Natural killer cell (primary cell): ENCODE results near the gene PDZRN3. TPM values are rescaled to one million over a fixed set of nuclear protein-coding genes. Genes with fewer than 3 reads are reported as not detected.

Source experiments
- ATAC-seq, 3 donors: fragments of 150-1000 bp in 2 of 3; fragments of 200-7000 bp in 1 of 3; cut with Tn5 transposase; 1 replicate in 1 of 3; 2 replicates in 2 of 3; pipeline ENCODE4 v1.10.0; 2021; ENCODE audit warnings: mild to moderate bottlenecking in 2 of 3, moderate library complexity in 2 of 3
- DNase-seq, 2 donors: peaks; one replicate each; pipeline versions ENCODE4 v3.0.0 to v3.0.0-alpha.2; 2013 to 2021; ENCODE audit warnings: mixed read lengths in 1 of 2
- H3K27ac ChIP-seq: one replicate; pipeline ENCODE4 v1.5.1; 2013; ENCODE audit warnings: mild to moderate bottlenecking, low read length
- H3K27me3 ChIP-seq: one replicate; pipeline ENCODE4 v1.6.1; 2013; ENCODE audit warnings: low read length; ENCODE audit not compliant: control insufficient read depth, insufficient read depth
- H3K36me3 ChIP-seq: one replicate; pipeline ENCODE4 v1.6.1; 2013; ENCODE audit warnings: low read length; ENCODE audit not compliant: control insufficient read depth, insufficient read depth
- H3K4me1 ChIP-seq: one replicate; pipeline ENCODE4 v1.6.1; 2013; ENCODE audit warnings: low read length; ENCODE audit not compliant: control insufficient read depth, insufficient read depth
- H3K4me3 ChIP-seq: one replicate; pipeline ENCODE4 v1.5.1; 2013; ENCODE audit warnings: low read length
- H3K9me3 ChIP-seq: one replicate; pipeline ENCODE4 v1.6.1; 2013; ENCODE audit warnings: low read length; ENCODE audit not compliant: control insufficient read depth, insufficient read depth
- H3K27ac Mint-ChIP-seq, 2 donors: one replicate each; pipeline ENCODE4 v1.8.0; 2022; ENCODE audit warnings: mild to moderate bottlenecking in 2 of 2, mixed read lengths in 2 of 2, moderate library complexity in 1 of 2
- H3K27me3 Mint-ChIP-seq, 2 donors: one replicate each; pipeline ENCODE4 v1.8.0; 2022; ENCODE audit warnings: low read depth in 2 of 2, mixed read lengths in 2 of 2
- H3K36me3 Mint-ChIP-seq: one replicate; pipeline ENCODE4 v1.8.0; 2022; ENCODE audit warnings: mixed read lengths
- H3K4me1 Mint-ChIP-seq, 2 donors: one replicate each; pipeline ENCODE4 v1.8.0; 2022; ENCODE audit warnings: mixed read lengths in 2 of 2
- H3K4me3 Mint-ChIP-seq: one replicate; pipeline ENCODE4 v1.8.0; 2022; ENCODE audit warnings: mild to moderate bottlenecking, moderate library complexity, mixed read lengths
- H3K9me3 Mint-ChIP-seq, 2 donors: one replicate each; pipeline ENCODE4 v1.8.0; 2022; ENCODE audit warnings: mixed read lengths in 2 of 2
- CTCF ChIP-seq: fragments of 200-600 bp; IDR thresholded peaks from one replicate; pipeline ENCODE4 v1.8.0; 2022; ENCODE audit warnings: antibody characterized with exemption
- WGBS: methylation state at CpG from one replicate; pipeline ENCODE4 v1.1.7; 2013; ENCODE audit warnings: missing lambda C conversion rate; ENCODE audit not compliant: insufficient coverage; 5-methylcytosine and 5-hydroxymethylcytosine counted together
- intact Hi-C: fragments of 100-400 bp; cut with micrococcal nuclease; formaldehyde crosslinking; loops from one replicate; pipeline ENCODE4 v1.14.2; 2022
- total RNA-seq, 4 donors: library from RNA; stranded (reverse); fragments of 120-200 nt in 1 of 4; gene quantifications; one replicate each; pipeline versions ENCODE4 v1.2.3 to v1.2.4, GENCODE V29; 2013 to 2022

Gene PDZRN3
- total RNA-seq, 3 donors from 2014 or later (not counting 1 experiment from before 2014, with no cell fraction given), result not detected

- no peaks in the 10 kb centered on the region for H3K36me3 ChIP-seq
- no peak overlapping the region for H3K27ac ChIP-seq
- H3K9me3 ChIP-seq, result no peaks in the 10 kb centered on the region
- intact Hi-C loops, result no loop called here
- H3K27me3 ChIP-seq, result no peaks in the 10 kb centered on the region
- Mint-ChIP-seq H3K4me3 (no peak overlapping the region), H3K9me3 (peaks cover 0 to 2% of the 10 kb centered on the region in 2 donors), H3K27me3 (peaks cover 0 to 4% of the 10 kb centered on the region in 2 donors), H3K4me1 (no peaks in the 10 kb centered on the region), H3K36me3 (no peaks in the 10 kb centered on the region), H3K27ac (no peak overlapping the region)
- ATAC-seq (no peak), DNase-seq (no peak)
- no peak for TF ChIP-seq CTCF
- H3K4me3 ChIP-seq, result no peak overlapping the region
- 44% methylated on average over 6 of the region's 6 CpGs for WGBS
- no peaks in the 10 kb centered on the region for H3K4me1 ChIP-seq
Observed at GRCh38 chr3:73447111-73447510, 177.6 kb downstream of the PDZRN3 start.

DNA sequence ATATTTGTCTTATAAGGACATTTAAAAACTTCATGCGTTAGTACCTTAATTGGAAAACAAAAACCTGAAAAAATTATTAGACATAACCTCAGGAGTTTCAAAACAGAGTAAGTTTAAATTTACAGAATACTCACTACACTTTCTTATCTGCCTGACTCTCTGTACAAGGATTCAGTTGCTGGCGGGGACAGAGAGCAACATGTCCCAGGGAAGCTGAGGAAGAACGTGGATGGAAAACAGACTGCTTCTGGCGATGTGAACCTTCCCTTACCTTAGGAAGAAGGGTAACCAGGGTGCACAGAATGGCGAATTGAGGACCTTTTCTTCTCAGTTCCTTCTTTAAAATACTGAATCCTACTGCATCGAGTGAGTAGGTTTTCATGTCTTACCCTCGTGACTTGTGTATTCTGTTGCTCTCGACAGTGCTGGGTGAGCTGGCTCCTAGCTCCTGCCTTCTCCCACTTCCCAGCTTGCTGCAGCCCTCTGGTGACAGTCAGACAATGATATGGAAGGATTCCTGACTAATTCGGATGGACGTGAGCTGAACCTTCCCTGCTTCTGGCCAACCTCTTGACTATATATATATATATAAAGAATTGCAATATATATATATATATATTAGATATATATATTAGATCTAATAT, 178.2 kb downstream of the PDZRN3 start:
- H3K27ac Mint-ChIP-seq, result no peak overlapping the region
- intact Hi-C loops, result no loop called here
- 86% methylated on average over 8 of the region's 10 CpGs for WGBS
- H3K4me1 ChIP-seq, result no peaks in the 10 kb centered on the region
- peaks cover 0 to 4% of the 10 kb centered on the region in 2 donors for H3K27me3 Mint-ChIP-seq
- no peaks in the 10 kb centered on the region for H3K4me1 Mint-ChIP-seq
- H3K4me3 ChIP-seq, result no peak overlapping the region
- H3K9me3 ChIP-seq, result no peaks in the 10 kb centered on the region
- no peaks in the 10 kb centered on the region for H3K36me3 Mint-ChIP-seq
- H3K9me3 Mint-ChIP-seq, result peaks cover 0 to 2% of the 10 kb centered on the region in 2 donors
- H3K27me3 ChIP-seq, result no peaks in the 10 kb centered on the region
- no peak for ATAC-seq
- H3K27ac ChIP-seq, result no peak overlapping the region
- DNase-seq, result no peak
- TF ChIP-seq CTCF, result no peak
- no peak overlapping the region for H3K4me3 Mint-ChIP-seq
- no peaks in the 10 kb centered on the region for H3K36me3 ChIP-seq

GRCh38 chr3:73442886-73443285, 181.9 kb downstream of the PDZRN3 start:
- no peak for DNase-seq
- H3K27ac ChIP-seq, result no peak overlapping the region
- 100% methylated on average over 2 of the region's 7 CpGs for WGBS
- no peak overlapping the region for H3K27ac Mint-ChIP-seq
- intact Hi-C loops, result no loop called here
- no peak for ATAC-seq
- H3K9me3 ChIP-seq, result no peaks in the 10 kb centered on the region
- H3K9me3 Mint-ChIP-seq, result peaks cover 0 to 2% of the 10 kb centered on the region in 2 donors
- no peaks in the 10 kb centered on the region for H3K4me1 Mint-ChIP-seq
- no peaks in the 10 kb centered on the region for H3K4me1 ChIP-seq
- no peaks in the 10 kb centered on the region for H3K27me3 ChIP-seq
- no peaks in the 10 kb centered on the region for H3K36me3 Mint-ChIP-seq
- TF ChIP-seq CTCF, result no peak
- H3K36me3 ChIP-seq, result no peaks in the 10 kb centered on the region
- H3K4me3 ChIP-seq, result no peak overlapping the region
- H3K27me3 Mint-ChIP-seq, result peaks cover 0 to 6% of the 10 kb centered on the region in 2 donors
- H3K4me3 Mint-ChIP-seq, result no peak overlapping the region

DNA sequence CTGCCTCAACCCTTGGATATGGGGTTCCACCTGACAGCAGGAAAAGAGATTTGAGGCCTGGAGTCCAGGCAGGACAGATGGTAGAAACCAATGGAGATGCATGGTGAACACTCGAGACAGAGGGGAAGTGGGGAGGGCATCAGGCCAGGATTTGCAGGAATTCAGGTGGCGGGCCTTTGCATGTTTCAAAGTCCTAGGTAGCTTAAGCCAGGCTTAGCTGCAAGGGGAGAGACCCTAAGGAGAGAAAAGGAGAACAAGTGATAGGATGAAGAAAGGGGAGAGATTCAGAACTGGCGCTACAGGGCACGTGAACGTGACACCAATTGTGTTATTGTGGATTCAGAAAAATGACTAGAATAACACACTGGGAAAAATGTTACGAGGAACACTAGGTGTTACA, 182.6 kb downstream of the PDZRN3 start:
- Histone ChIP-seq H3K36me3 (no peaks in the 10 kb centered on the region), H3K27ac (no peak overlapping the region)
- ATAC-seq, result no peak

More for the DNA sequence above, 182.6 kb downstream of the PDZRN3 start:
- no peak overlapping the region for H3K4me3 Mint-ChIP-seq
- H3K27ac Mint-ChIP-seq, result no peak overlapping the region
- Histone ChIP-seq H3K4me1 (no peaks in the 10 kb centered on the region), H3K4me3 (no peak overlapping the region), H3K27me3 (no peaks in the 10 kb centered on the region), H3K9me3 (no peaks in the 10 kb centered on the region)
- no peak for DNase-seq
- H3K27me3 Mint-ChIP-seq, result peaks cover 0 to 6% of the 10 kb centered on the region in 2 donors
- WGBS, result 83% methylated on average over 6 of the region's 6 CpGs
- no peaks in the 10 kb centered on the region for H3K36me3 Mint-ChIP-seq
- intact Hi-C loops, result no loop called here
- no peaks in the 10 kb centered on the region for H3K4me1 Mint-ChIP-seq
- no peak for TF ChIP-seq CTCF
- peaks cover 0 to 2% of the 10 kb centered on the region in 2 donors for H3K9me3 Mint-ChIP-seq
